HG03095 (cell line): Measurements from ENCODE around the gene UCN3.
"Not testable (repeated sequence)": the region's sequence is repeated elsewhere in the genome, so short reads cannot be mapped to it uniquely, and the experiment has no call there.

Experiments used
- ATAC-seq: cut with Tn5 transposase; IDR thresholded peaks from one replicate; pipeline ENCODE4 v1.9.1; 2021; ENCODE audit warnings: moderate library complexity; ENCODE audit not compliant: unreplicated experiment

UCN3 gene

DNA sequence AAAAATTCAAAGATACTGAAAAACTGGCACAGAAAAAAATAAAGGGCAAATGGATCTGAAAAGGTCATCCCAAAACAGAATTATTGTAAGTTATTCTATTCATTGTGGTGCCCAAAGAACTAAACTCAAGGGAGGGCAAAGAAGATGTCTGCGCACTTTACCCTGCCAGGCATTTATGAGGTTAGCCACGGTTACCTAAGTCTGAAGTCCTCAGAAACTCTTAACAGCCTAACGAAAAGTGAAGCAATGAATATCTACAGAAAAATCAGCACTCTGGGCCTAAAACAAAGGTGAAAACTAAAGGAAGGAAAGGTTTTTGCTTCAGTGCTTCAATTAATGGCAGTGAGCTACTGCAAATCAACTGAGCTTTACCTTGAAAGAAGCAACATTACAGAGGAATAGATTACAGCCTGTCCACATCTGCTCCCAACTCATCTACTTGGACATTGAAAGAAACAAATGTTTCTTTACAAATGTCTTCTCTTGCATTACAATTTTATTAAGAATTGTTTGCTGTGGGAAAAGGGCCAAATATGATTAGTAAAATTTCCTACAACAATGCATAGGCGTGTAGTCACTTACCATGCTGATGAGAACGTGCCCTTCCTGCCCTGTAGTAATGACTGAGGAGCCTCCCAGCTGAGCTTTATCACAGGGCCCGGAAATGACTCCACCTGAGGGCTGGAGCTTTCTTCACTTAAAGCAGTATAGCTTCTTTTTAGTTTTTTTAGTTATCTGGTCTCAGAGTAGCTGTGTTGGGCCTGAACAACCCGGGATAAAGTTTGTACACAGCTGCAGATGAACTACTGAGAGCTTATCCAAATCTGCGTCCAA is 39.7 kb downstream of the UCN3 start, which contains the start of gene TUBAL3:
Gene TUBAL3 (minus strand): TSS at position 621 of the 834 bp plus-strand sequence. CDS start 36 bp downstream, at position 585.
- ATAC-seq: no peak

DNA sequence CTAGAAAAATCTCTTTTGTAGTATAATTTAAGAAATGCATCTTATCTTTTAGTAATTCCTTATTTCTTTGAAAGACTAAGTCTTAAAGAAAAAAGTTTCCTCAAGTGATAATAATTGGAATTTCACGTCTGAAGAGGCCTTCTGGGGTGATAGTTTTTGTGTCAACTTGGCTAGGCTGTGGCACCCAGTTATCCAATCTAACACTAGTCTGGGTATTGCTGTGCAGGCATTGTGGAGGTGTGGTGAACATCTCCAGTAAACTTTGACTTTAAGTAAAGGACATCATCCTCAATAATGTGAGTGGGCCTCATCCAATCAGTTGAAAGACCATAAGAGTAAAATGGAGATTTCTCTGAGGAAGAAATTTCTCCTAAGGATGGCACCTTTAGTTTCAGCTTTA is 42.2 kb downstream of the UCN3 start:
- no peak for ATAC-seq

DNA sequence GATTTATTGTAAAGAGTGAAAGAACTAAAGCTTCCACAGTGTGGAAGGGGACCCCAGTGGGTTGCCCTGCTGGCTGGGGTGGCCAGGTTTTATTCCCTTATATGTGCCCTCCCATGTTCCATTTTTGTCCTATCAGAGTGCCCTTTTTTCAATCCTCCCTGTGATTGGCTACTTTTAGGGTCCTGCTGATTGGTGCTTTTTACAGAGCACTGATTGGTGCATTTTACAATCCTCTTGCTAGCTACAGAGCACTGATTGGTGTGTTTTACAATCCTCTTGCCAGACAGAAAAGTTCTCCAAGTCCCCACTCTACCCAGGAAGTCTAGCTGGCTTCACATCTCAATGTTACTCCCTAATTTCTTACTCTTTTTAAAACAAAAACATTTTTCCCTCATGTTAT is 46.0 kb downstream of the UCN3 start:
- ATAC-seq: not testable (repeated sequence)

DNA sequence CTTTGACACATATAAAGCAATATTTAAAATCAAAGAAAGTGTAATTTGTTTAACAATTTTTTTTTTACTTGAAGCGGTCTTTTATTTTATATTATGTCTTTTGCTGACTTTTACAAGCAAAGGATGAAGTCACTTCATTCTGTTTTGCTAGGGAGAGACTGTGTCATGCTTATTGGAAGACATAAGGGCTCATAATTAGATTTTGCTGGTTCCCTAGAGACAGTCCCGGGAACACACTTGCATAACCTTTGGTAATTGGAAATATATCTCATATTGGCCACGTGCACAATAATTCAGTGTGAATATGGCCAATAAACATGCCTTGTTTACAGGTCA is 47.1 kb downstream of the UCN3 start:
- no peak for ATAC-seq

DNA sequence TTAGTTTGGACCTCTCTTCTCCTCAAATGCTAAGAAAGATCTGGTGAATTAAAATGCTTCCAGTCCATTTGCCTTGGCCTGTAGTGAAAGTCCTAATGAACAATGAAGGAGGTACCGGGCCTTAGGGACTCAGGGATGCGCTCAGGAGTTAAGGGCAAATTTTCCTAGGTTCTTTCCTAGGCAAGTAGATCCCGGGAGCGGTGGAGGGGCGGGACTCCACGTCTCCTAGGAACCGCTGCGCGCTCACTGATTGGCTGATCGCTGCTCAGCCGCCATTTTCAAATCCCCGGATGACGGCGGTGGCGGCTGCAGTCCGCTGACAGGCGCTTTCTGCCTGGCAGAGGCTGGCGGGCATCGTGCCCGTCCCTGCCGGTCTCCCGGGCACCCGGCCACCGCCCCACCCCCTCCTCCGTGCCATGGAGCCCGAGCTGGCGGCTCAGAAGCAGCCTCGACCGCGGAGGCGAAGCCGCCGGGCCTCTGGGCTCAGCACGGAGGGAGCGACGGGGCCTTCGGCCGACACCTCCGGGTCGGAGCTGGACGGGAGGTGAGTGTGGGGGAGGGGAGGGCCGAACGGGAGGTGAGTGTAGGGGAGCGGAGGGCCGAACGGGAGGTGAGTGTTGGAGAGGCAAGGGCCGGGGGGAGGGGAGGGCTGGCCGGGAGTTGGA is 47.6 kb downstream of the UCN3 start, which contains the start of gene NET1:
Gene NET1 (plus strand): TSS at position 281 of the 665 bp plus-strand sequence. CDS start 136 bp downstream, at position 417.
- peak; percentile 94 for ATAC-seq

DNA sequence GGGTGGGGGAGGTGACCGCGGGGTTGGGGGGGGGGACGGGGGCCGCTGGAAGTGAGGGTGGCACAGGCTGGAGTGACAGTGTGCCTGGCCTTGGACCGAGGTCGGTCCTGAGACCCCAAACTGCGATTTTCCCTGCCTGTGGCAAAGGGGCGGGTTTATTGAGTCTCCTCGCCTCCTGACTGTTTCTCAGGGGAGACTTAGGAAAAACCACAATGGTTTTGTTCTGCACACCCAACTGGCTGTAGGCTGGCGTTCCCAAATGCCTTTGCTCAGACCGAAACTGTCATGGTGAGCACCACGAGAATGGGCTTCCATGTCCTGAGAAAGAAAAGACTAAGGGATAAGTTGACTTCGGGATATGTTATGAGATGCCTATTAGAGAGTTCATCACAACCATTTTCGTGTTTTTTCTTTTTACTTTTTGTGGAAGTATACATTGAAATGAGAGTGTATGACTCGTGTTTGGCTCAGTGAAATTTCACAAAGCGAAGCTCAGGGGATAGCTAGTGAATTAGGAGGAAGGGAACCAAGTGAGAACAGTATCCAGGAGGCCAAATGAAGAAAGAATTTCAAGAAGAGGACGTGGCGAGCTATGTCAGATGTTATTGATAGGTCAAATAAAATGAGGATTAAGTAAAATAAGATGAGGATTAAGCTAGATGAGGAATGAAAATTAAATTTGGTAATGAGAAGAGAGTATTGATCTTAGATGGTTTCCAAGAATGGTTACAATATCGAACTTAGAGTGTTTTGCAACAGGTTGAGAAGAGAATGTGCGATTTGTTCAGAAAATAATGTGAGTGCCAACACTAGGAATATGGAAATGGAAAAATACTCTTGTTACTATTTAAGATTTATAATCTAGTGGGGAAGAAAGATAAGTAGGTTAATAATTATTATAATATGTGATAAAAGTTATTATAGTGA is 48.5 kb downstream of the UCN3 start:
- no peak for ATAC-seq

DNA sequence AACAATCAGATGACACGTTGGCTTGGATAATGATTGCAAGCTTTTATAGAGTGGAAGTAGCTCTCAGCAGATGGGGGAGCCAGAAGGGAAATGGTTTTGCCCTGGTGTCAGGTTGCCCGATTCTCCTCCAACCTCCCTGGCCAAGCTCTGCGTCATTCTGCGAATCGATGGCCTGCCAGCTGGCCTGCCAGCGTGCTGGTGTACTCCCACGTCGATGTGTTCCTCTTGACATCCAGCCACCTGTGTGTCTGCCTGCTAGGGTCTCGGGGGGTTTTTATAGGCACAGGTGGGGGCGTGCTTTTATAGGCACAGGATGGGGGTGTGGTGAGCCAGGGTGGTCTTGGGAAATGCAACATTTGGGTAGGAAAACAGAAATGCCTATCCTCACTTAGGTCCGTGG is 52.2 kb downstream of the UCN3 start:
- no peak for ATAC-seq

DNA sequence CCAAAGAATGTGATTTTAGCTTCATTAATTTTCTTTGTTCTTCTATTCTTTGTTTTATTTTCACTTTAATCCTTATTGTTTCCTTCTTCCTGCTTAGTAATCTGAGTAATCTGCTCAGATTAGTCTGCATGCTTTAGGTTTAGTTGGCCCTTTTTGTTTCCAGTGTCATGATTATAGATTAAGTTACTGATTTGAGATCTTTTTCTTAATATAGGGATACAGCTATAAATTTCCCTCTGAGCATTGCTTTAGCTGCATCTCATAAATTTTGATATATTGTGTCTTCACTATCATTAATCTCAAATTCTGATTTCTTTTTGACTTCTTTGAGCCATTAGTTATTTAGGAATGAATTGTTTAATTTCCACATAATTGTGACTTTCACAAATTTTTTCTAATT is 53.8 kb downstream of the UCN3 start:
- no peak for ATAC-seq

DNA sequence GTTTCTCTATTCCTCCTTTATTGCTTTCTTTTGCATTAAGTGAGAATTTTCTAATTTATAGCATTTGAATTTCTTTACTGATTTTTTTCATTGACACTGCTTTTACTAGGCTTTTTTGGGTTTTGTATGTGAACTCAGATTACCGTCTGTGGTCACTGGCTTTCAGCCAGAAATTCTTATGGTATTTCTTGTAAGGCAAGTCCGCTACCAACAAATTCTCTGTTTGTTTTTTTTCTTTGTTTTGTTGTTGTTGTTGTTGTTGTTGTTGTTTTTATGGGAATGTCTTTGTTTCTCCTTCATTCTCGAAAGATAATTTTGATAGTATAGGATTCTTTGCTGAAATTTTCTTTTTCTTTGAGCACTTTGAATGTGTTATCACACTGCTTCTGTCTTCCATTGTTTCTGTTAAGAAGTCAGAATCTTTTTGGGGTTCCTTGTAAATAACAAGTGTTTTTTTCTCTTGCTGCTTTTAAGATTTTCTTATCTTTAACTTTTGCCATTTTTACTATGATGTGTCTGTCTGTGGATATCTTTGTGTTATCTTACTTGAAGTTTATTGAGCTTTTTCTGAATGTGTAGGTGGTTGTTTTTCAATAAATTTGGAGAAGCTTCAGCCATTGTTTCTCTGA is 54.8 kb downstream of the UCN3 start:
- no peak for ATAC-seq

DNA sequence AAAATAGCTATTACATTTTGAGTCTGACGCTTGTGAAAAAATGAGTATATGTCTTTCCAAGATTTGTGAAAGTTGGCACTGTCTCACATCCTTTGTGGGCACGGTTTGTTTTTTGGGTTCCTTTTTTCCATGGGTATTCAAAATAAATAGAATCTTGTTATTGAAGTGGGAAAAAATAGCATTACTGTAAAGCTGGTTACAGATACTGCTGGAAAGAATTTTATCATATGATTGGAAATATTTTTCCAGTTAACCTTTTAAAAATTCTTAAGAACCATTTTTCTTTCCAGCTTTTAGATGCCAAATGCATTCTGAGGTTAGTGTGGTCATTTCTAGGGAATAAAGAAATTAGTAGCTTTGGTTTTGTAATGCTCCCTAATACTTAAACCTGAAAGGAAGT is 59.0 kb downstream of the UCN3 start:
- no peak for ATAC-seq
